ENCODE data around the gene OVOL1. TPM values are rescaled to one million over a fixed set of nuclear protein-coding genes. Genes with fewer than 3 reads are reported as not detected.

The OVOL1 gene
- total and polyA plus RNA-seq, 2 experiments from 2014 or later, result 1.5 to 3.3 TPM

DNA sequence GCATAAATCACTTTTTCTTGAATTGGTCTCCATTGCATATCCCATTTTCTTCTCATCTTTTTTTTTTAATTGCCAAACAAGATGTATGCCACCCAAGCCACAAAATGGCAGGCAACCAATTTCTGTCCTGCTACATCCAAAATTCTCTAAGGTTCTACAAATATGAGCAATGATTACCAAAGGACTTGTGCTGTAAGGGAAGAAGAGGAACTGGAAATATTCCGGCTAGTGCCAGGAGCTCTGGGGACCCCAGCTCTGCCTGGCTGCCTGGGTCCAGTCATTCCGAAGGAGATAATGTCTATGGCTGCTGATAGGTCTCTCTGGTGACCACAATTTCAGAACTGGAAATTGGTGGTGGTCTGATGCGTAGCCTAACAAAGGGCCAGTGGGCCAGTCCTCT, 29.8 kb downstream of the OVOL1 start:
- H3K9me3 Mint-ChIP-seq, result no peaks in the 10 kb centered on the region

More for the DNA sequence above, 29.8 kb downstream of the OVOL1 start:
- Histone ChIP-seq H3K4me3 (no peak overlapping the region), H3K4me2 (no peak overlapping the region), H3K4me1 (ENCODE audit: insufficient read depth) (no peaks in the 10 kb centered on the region; the same call in 1 of the 2 replicates), H3K79me2 (replicated peaks; ENCODE audit: insufficient read depth) (no peaks in the 10 kb centered on the region), H3K36me3 (ENCODE audit: insufficient read depth) (no peaks in the 10 kb centered on the region), H3K27ac (ENCODE audit: low read depth) (no peak overlapping the region), H2AFZ (no peak overlapping the region), H3F3A (replicated peaks; ENCODE audit: low read depth) (0 out of 2 replicates have a peak, but pooled peaks cover 4% of the 10 kb centered on the region), H4K20me1 (replicated peaks; ENCODE audit: insufficient read depth) (no peaks in the 10 kb centered on the region), H3K27me3 (ENCODE audit: insufficient read depth) (peaks cover 12% of the 10 kb centered on the region), H3K9me2 (ENCODE audit: insufficient read depth) (no peaks in the 10 kb centered on the region)
- no peaks in the 10 kb centered on the region; the same call in 1 of the 3 replicates for H3K36me3 Mint-ChIP-seq (ENCODE audit: low read depth)
- TF ChIP-seq, protein P1, sequence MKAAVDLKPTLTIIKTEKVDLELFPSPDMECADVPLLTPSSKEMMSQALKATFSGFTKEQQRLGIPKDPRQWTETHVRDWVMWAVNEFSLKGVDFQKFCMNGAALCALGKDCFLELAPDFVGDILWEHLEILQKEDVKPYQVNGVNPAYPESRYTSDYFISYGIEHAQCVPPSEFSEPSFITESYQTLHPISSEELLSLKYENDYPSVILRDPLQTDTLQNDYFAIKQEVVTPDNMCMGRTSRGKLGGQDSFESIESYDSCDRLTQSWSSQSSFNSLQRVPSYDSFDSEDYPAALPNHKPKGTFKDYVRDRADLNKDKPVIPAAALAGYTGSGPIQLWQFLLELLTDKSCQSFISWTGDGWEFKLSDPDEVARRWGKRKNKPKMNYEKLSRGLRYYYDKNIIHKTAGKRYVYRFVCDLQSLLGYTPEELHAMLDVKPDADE (IDR thresholded peaks at IDR 0.05), result no peak
- no peak for TF ChIP-seq STAT1 (IDR thresholded peaks at IDR 0.05; ENCODE audit: unreplicated experiment)
- TF ChIP-seq, protein P2, sequence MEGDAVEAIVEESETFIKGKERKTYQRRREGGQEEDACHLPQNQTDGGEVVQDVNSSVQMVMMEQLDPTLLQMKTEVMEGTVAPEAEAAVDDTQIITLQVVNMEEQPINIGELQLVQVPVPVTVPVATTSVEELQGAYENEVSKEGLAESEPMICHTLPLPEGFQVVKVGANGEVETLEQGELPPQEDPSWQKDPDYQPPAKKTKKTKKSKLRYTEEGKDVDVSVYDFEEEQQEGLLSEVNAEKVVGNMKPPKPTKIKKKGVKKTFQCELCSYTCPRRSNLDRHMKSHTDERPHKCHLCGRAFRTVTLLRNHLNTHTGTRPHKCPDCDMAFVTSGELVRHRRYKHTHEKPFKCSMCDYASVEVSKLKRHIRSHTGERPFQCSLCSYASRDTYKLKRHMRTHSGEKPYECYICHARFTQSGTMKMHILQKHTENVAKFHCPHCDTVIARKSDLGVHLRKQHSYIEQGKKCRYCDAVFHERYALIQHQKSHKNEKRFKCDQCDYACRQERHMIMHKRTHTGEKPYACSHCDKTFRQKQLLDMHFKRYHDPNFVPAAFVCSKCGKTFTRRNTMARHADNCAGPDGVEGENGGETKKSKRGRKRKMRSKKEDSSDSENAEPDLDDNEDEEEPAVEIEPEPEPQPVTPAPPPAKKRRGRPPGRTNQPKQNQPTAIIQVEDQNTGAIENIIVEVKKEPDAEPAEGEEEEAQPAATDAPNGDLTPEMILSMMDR (conservative IDR thresholded peaks at IDR 0.05; ENCODE audit: low read depth in 2 of 2), result no peak
- TF ChIP-seq, protein P3, sequence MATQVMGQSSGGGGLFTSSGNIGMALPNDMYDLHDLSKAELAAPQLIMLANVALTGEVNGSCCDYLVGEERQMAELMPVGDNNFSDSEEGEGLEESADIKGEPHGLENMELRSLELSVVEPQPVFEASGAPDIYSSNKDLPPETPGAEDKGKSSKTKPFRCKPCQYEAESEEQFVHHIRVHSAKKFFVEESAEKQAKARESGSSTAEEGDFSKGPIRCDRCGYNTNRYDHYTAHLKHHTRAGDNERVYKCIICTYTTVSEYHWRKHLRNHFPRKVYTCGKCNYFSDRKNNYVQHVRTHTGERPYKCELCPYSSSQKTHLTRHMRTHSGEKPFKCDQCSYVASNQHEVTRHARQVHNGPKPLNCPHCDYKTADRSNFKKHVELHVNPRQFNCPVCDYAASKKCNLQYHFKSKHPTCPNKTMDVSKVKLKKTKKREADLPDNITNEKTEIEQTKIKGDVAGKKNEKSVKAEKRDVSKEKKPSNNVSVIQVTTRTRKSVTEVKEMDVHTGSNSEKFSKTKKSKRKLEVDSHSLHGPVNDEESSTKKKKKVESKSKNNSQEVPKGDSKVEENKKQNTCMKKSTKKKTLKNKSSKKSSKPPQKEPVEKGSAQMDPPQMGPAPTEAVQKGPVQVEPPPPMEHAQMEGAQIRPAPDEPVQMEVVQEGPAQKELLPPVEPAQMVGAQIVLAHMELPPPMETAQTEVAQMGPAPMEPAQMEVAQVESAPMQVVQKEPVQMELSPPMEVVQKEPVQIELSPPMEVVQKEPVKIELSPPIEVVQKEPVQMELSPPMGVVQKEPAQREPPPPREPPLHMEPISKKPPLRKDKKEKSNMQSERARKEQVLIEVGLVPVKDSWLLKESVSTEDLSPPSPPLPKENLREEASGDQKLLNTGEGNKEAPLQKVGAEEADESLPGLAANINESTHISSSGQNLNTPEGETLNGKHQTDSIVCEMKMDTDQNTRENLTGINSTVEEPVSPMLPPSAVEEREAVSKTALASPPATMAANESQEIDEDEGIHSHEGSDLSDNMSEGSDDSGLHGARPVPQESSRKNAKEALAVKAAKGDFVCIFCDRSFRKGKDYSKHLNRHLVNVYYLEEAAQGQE (IDR thresholded peaks at IDR 0.05; ENCODE audit: unreplicated experiment), result no peak
- TF ChIP-seq ZNF331 (CRISPR knock-in tag; IDR thresholded peaks at IDR 0.05; ENCODE audit: low read depth), result no peak
- no peak for TF ChIP-seq ZNF114 (CRISPR knock-in tag; IDR thresholded peaks at IDR 0.05)
- TF ChIP-seq, protein P4, sequence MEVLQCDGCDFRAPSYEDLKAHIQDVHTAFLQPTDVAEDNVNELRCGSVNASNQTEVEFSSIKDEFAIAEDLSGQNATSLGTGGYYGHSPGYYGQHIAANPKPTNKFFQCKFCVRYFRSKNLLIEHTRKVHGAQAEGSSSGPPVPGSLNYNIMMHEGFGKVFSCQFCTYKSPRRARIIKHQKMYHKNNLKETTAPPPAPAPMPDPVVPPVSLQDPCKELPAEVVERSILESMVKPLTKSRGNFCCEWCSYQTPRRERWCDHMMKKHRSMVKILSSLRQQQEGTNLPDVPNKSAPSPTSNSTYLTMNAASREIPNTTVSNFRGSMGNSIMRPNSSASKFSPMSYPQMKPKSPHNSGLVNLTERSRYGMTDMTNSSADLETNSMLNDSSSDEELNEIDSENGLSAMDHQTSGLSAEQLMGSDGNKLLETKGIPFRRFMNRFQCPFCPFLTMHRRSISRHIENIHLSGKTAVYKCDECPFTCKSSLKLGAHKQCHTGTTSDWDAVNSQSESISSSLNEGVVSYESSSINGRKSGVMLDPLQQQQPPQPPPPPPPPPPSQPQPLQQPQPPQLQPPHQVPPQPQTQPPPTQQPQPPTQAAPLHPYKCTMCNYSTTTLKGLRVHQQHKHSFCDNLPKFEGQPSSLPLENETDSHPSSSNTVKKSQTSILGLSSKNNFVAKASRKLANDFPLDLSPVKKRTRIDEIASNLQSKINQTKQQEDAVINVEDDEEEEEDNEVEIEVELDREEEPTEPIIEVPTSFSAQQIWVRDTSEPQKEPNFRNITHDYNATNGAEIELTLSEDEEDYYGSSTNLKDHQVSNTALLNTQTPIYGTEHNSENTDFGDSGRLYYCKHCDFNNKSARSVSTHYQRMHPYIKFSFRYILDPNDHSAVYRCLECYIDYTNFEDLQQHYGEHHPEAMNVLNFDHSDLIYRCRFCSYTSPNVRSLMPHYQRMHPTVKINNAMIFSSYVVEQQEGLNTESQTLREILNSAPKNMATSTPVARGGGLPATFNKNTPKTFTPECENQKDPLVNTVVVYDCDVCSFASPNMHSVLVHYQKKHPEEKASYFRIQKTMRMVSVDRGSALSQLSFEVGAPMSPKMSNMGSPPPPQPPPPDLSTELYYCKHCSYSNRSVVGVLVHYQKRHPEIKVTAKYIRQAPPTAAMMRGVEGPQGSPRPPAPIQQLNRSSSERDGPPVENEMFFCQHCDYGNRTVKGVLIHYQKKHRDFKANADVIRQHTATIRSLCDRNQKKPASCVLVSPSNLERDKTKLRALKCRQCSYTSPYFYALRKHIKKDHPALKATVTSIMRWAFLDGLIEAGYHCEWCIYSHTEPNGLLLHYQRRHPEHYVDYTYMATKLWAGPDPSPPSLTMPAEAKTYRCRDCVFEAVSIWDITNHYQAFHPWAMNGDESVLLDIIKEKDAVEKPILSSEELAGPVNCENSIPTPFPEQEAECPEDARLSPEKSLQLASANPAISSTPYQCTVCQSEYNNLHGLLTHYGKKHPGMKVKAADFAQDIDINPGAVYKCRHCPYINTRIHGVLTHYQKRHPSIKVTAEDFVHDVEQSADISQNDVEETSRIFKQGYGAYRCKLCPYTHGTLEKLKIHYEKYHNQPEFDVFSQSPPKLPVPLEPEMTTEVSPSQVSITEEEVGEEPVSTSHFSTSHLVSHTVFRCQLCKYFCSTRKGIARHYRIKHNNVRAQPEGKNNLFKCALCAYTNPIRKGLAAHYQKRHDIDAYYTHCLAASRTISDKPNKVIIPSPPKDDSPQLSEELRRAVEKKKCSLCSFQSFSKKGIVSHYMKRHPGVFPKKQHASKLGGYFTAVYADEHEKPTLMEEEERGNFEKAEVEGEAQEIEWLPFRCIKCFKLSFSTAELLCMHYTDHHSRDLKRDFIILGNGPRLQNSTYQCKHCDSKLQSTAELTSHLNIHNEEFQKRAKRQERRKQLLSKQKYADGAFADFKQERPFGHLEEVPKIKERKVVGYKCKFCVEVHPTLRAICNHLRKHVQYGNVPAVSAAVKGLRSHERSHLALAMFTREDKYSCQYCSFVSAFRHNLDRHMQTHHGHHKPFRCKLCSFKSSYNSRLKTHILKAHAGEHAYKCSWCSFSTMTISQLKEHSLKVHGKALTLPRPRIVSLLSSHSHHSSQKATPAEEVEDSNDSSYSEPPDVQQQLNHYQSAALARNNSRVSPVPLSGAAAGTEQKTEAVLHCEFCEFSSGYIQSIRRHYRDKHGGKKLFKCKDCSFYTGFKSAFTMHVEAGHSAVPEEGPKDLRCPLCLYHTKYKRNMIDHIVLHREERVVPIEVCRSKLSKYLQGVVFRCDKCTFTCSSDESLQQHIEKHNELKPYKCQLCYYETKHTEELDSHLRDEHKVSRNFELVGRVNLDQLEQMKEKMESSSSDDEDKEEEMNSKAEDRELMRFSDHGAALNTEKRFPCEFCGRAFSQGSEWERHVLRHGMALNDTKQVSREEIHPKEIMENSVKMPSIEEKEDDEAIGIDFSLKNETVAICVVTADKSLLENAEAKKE (CRISPR knock-in tag; IDR thresholded peaks at IDR 0.05), result no peak
- no peak for TF ChIP-seq JUNB (IDR thresholded peaks at IDR 0.05; ENCODE audit: unreplicated experiment)
- TF ChIP-seq CREB1 (CRISPR knock-in tag; IDR thresholded peaks at IDR 0.05; ENCODE audit: low read depth), result no peak
- no peak for TF ChIP-seq POLR2AphosphoS5 (IDR thresholded peaks at IDR 0.05; ENCODE audit: low read depth)
- no peak for TF ChIP-seq EZH2 (IDR thresholded peaks at IDR 0.05; ENCODE audit: low read depth, unreplicated experiment)
- TF ChIP-seq NANOG (IDR thresholded peaks at IDR 0.05; ENCODE audit: borderline replicate concordance), result no peak
- TF ChIP-seq EZH2phosphoT487 (IDR thresholded peaks at IDR 0.05; ENCODE audit: unreplicated experiment), result no peak
- peak overlapping the region; percentile 73; the same call in 1 of the 3 replicates for H3K4me3 Mint-ChIP-seq
- H3K27ac Mint-ChIP-seq, result no peak overlapping the region
- H3K4me1 Mint-ChIP-seq, result peaks cover 5% of the 10 kb centered on the region; the same call in 1 of the 3 replicates
- H3K27me3 Mint-ChIP-seq (ENCODE audit: insufficient read depth, low read depth, poor library complexity), result peaks cover 8% of the 10 kb centered on the region
- no peak for ATAC-seq
- no peak for DNase-seq (ENCODE audit: low spot score)

All from GM23338 (cell line).